Keratinocyte (primary cell): ENCODE data around the gene C13orf42. TPM values are rescaled to one million over a fixed set of nuclear protein-coding genes. Genes with fewer than 3 reads are reported as not detected.

ENCODE experiments used
- DNase-seq: peaks from one replicate; pipeline ENCODE4 v3.0.0-alpha.2; 2011; ENCODE audit warnings: low read depth, missing footprints, low spot score
- FAIRE-seq: peaks from 2 replicates; lab custom pipeline; 2011; peaks lifted over from hg19 to GRCh38; lab: Jason Lieb, UNC
- H2AFZ ChIP-seq: 2 replicates; pipeline ENCODE4 v1.6.0; 2012; ENCODE audit warnings: low read length, control low read depth, inconsistent platforms; ENCODE audit not compliant: control insufficient read depth
- H3K27ac ChIP-seq: 2 replicates; pipeline ENCODE4 v1.5.1; 2011; ENCODE audit warnings: low read length; ENCODE audit not compliant: control insufficient read depth, insufficient read depth
- H3K27me3 ChIP-seq: 3 replicates; pipeline ENCODE4 v1.6.0; 2011; ENCODE audit warnings: low read length; ENCODE audit not compliant: control insufficient read depth, insufficient read depth; ENCODE audit errors: extremely low read depth
- H3K36me3 ChIP-seq, 2 experiments: 2 replicates in 1 of 2; 3 replicates in 1 of 2; pipeline ENCODE4 v1.5.1; 2011; ENCODE audit warnings: low read length in 2 of 2, mild to moderate bottlenecking in 1 of 2; ENCODE audit not compliant: control insufficient read depth in 2 of 2, insufficient read depth in 2 of 2; ENCODE audit errors: extremely low read depth in 1 of 2
- H3K4me1 ChIP-seq: 3 replicates; pipeline ENCODE4 v1.5.1; 2011; ENCODE audit warnings: low read length; ENCODE audit not compliant: control insufficient read depth, insufficient read depth; ENCODE audit errors: extremely low read depth
- H3K4me2 ChIP-seq: 3 replicates; pipeline ENCODE4 v1.6.0; 2011; ENCODE audit warnings: low read depth, low read length; ENCODE audit not compliant: control insufficient read depth, insufficient read depth; ENCODE audit errors: extremely low read depth
- H3K4me3 ChIP-seq, 3 experiments: fragments of 200-600 bp in 1 of 3; sonication (generic) in 1 of 3; 2 replicates in 2 of 3; 3 replicates in 1 of 3; pipeline ENCODE4 v1.5.1; 2011 to 2016; ENCODE audit warnings: low read length in 3 of 3, mild to moderate bottlenecking in 3 of 3, control low read depth in 2 of 3, inconsistent platforms in 1 of 3, low read depth in 1 of 3, mixed read lengths in 1 of 3, mixed run types in 1 of 3, moderate library complexity in 1 of 3; ENCODE audit not compliant: control insufficient read depth in 2 of 3, insufficient read depth in 2 of 3; ENCODE audit errors: extremely low read depth in 1 of 3
- H3K79me2 ChIP-seq: 2 replicates; pipeline ENCODE4 v1.6.0; 2012; ENCODE audit warnings: low read length; ENCODE audit not compliant: control insufficient read depth, insufficient read depth
- H3K9ac ChIP-seq: 3 replicates; pipeline ENCODE4 v1.6.0; 2011; ENCODE audit warnings: low read length; ENCODE audit not compliant: control insufficient read depth, insufficient read depth; ENCODE audit errors: extremely low read depth
- H3K9me1 ChIP-seq: 3 replicates; pipeline ENCODE4 v1.6.0; 2011; ENCODE audit warnings: low read length; ENCODE audit not compliant: control insufficient read depth, insufficient read depth; ENCODE audit errors: extremely low read depth
- H3K9me3 ChIP-seq: 2 replicates; pipeline ENCODE4 v1.5.1; 2012; ENCODE audit warnings: low read depth, low read length; ENCODE audit not compliant: control insufficient read depth
- H4K20me1 ChIP-seq: 3 replicates; pipeline ENCODE4 v1.6.0; 2011; ENCODE audit warnings: low read length; ENCODE audit not compliant: control insufficient read depth, insufficient read depth; ENCODE audit errors: extremely low read depth
- EZH2 ChIP-seq: IDR thresholded peaks from one replicate; pipeline ENCODE4 v1.6.1; 2012; ENCODE audit warnings: inconsistent platforms, mild to moderate bottlenecking, low read length, moderate library complexity
- dilution Hi-C: fragments of 300-500 bp; cut with MboI; formaldehyde crosslinking; loops from one replicate; pipeline ENCODE4 v1.7.0; 2020; ENCODE audit warnings: low sequenced_read_pairs; ENCODE audit not compliant: extremely low pct_ligation_motif_present
- polyA plus RNA-seq, 5 experiments: library from polyadenylated mRNA; depleted of rRNA in 3 of 5; stranded (reverse) in 3 of 5; stranded (forward) in 1 of 5; unstranded in 1 of 5; fragments of >200 nt; gene quantifications; 1 replicate in 1 of 5; 2 replicates in 3 of 5; 3 replicates in 1 of 5; pipeline versions ENCODE4 v1.2.1 to v1.2.3, GENCODE V29; 2011 to 2012; ENCODE audit warnings: missing spikeins in 2 of 5, low read depth in 1 of 5, low replicate concordance in 1 of 5
- TF ChIP-seq, protein P1 (sequence below), 3 experiments: IDR thresholded peaks in 1 of 3; conservative IDR thresholded peaks in 1 of 3; optimal IDR thresholded peaks in 1 of 3; 2 replicates in 2 of 3; 3 replicates in 1 of 3; pipeline versions ENCODE3 to v1.5.1; 2011; ENCODE audit warnings: low read length in 3 of 3, mild to moderate bottlenecking in 3 of 3, moderate library complexity in 2 of 3, control low read depth in 1 of 3, inconsistent platforms in 1 of 3; ENCODE audit not compliant: insufficient read depth in 2 of 3; ENCODE audit errors: extremely low read depth in 1 of 3

C13orf42 gene
- polyA plus RNA-seq, 1 donor (not counting 4 experiments of a cell fraction or from before 2014, with no cell fraction given): not detected

DNA sequence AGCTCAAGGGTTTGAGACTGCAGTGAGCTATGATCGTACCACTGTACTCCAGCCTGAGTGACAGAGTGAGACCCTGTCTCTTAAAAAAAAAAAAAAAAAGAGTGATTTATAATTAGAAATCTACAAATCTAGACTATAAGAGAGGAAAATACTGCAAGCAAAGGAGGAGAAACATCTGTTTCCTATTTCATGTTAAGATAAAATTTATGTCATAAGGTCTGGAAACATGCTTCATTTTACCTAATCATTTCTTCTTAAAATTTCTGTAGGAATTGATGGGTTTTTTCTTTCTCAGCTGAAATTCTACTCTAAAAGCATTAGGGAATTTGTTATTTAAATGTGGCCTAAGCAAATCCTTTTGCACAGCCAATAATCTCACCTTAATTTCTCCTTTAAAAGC lies 53.2 kb downstream of the C13orf42 start:
- TF ChIP-seq, protein P1, sequence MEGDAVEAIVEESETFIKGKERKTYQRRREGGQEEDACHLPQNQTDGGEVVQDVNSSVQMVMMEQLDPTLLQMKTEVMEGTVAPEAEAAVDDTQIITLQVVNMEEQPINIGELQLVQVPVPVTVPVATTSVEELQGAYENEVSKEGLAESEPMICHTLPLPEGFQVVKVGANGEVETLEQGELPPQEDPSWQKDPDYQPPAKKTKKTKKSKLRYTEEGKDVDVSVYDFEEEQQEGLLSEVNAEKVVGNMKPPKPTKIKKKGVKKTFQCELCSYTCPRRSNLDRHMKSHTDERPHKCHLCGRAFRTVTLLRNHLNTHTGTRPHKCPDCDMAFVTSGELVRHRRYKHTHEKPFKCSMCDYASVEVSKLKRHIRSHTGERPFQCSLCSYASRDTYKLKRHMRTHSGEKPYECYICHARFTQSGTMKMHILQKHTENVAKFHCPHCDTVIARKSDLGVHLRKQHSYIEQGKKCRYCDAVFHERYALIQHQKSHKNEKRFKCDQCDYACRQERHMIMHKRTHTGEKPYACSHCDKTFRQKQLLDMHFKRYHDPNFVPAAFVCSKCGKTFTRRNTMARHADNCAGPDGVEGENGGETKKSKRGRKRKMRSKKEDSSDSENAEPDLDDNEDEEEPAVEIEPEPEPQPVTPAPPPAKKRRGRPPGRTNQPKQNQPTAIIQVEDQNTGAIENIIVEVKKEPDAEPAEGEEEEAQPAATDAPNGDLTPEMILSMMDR (optimal IDR thresholded peaks at IDR 0.05 in 1 of 3, IDR thresholded peaks at IDR 0.05 in 1 of 3, conservative IDR thresholded peaks at IDR 0.05 in 1 of 3; ENCODE audit: extremely low read depth in 1 of 3, insufficient read depth in 2 of 3, low read length in 3 of 3): no peak
- no peak for TF ChIP-seq EZH2
- Histone ChIP-seq H3K27ac (no peak overlapping the region), H3K79me2 (no peaks in the 10 kb centered on the region), H3K4me2 (no peak overlapping the region), H3K27me3 (peaks cover under 1% of the 10 kb centered on the region), H4K20me1 (no peaks in the 10 kb centered on the region), H3K9ac (no peak overlapping the region), H3K4me1 (no peaks in the 10 kb centered on the region), H3K36me3 (no peaks in the 10 kb centered on the region), H3K4me3 (no peak overlapping the region), H2AFZ (no peak overlapping the region), H3K9me3 (no peaks in the 10 kb centered on the region), H3K9me1 (no peaks in the 10 kb centered on the region)
- DNase-seq: no peak
- dilution Hi-C loops: no loop called here
- no peak for FAIRE-seq

DNA sequence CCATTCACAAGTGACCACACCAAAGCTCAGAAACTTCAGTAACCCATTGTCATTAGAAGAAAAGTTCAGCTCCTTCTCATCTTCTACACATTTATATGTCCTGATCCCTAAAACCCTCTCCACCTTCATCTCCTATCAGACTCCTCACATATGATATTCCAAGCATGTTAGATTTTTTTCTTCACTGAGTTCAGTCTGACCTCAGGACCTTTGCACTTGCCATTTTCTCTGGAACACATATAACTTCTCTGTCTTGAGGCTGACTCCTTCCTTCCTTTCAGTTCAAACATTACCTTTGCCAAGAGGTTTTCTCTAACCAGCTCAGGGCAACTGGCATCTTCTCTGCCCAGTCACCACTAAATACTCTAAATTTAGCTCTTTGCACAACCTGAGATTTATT lies 54.1 kb downstream of the C13orf42 start:
- Histone ChIP-seq H3K9me1 (no peaks in the 10 kb centered on the region), H2AFZ (no peak overlapping the region), H3K9ac (no peak overlapping the region), H4K20me1 (no peaks in the 10 kb centered on the region), H3K4me2 (no peak overlapping the region), H3K27ac (no peak overlapping the region), H3K36me3 (no peaks in the 10 kb centered on the region), H3K27me3 (peaks cover under 1% of the 10 kb centered on the region), H3K4me3 (no peak overlapping the region), H3K79me2 (no peaks in the 10 kb centered on the region), H3K9me3 (no peaks in the 10 kb centered on the region), H3K4me1 (no peaks in the 10 kb centered on the region)
- FAIRE-seq: no peak
- DNase-seq: no peak
- dilution Hi-C loops: no loop called here
- TF ChIP-seq, protein P1 (optimal IDR thresholded peaks at IDR 0.05 in 1 of 3, IDR thresholded peaks at IDR 0.05 in 1 of 3, conservative IDR thresholded peaks at IDR 0.05 in 1 of 3; ENCODE audit: extremely low read depth in 1 of 3, insufficient read depth in 2 of 3, low read length in 3 of 3): no peak
- no peak for TF ChIP-seq EZH2
